Measurements from ENCODE around the gene CCR5.
"Not testable (repeated sequence)": the region's sequence is repeated elsewhere in the genome, so short reads cannot be mapped to it uniquely, and the experiment has no call there.

CCR5 gene

DNA sequence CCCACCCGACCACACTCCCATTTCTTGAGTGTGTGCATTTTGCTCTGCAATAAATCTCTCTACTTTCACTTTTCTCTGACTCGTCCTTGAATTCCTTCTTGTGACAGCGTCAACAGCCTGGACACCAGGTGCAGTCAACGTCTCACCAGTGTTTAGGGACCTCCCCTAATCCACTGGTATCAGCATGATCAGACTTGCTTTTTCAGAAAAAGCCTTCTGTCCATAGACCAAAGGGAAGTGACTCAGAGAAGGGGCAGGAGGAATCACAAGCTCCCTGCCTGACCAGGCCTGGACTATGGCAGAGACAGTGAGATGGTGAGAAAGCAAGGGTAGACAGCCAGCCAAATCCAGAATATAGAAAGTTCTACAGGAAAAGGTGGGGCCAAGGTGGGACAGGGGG lies 15.5 kb downstream of the CCR5 start:
- DNase-seq (ENCODE audit: low spot score) = no peak

DNA sequence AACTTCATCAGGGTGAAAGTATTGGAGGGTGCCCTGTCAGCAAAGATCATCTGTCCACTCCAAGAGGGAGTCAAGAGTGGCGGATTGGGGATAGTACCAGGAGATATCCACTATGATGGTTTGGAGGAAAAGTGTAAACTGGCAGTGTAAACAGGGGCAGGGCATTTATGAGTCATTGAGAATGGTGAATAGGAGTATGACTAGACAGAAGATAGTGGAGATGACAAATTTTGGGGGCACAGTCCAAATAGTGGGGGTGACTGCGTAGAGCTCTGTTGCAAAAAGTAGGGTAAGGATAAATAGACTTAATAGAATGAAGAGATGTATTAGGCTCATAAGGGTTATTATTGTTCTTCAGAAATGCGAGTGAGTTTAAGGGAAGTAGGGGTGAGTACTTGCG lies 18.1 kb downstream of the CCR5 start:
- not testable (repeated sequence) for DNase-seq (ENCODE audit: low spot score)

DNA sequence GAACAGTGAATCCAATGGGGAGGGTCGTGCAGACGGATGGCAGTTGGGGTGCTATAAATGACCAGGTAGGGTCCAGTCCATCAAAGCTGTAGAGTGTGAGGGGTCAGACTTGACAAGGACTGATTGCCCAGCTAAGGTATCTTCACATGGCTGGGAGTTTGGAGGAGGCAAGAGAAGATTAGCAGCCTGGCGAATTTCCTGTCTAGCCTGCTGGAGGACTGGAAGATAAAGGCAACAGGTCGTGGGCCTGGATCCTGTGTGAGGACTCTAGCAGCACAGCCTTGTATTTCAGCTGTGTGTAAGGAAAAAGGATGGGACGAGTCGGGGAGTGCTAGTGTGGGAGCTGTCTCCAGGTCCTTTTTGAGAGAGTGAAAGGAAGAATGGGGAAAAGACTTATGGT lies 18.6 kb downstream of the CCR5 start:
- no peak for DNase-seq (ENCODE audit: low spot score)

DNA sequence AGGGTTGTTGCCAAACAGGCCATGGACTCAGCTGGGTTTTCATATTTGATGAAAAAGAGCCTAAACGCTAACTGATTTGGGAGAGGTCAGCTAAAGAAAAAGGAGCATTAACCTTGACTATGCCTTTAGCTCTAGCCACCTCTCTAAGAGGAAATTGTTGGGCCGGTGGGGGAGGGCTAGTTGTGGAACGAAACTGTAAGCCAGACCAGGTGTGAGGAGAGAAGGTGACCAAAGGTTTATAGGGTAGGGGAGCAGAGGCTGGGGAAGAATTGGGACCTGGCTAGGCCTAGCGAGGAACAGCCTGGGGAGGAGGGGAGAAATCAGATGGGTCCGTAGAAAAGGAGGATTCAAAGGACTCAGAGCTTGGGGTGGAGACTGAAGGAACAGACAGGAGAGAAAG lies 20.8 kb downstream of the CCR5 start:
- DNase-seq (ENCODE audit: low spot score) = not testable (repeated sequence)

DNA sequence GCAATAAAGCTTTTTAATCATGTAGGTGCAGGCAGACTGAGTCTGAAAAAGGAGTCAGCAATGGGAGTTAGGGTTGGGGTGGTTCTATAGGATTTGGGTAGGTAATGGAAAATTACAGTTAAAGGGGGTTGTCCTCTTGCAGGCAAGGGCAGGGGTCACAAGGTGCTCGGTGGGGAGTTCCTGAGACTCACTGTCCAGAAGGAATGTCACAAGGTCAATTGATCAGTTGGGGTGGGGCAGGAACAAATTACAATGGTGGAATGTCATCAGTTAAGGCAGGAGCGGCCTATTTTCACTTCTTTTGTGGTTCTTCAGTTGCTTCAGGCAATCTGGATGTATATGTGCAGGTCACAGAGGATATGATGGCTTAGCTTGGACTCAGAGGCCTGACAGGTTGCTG lies 22.3 kb downstream of the CCR5 start:
- no peak for DNase-seq (ENCODE audit: low spot score)

DNA sequence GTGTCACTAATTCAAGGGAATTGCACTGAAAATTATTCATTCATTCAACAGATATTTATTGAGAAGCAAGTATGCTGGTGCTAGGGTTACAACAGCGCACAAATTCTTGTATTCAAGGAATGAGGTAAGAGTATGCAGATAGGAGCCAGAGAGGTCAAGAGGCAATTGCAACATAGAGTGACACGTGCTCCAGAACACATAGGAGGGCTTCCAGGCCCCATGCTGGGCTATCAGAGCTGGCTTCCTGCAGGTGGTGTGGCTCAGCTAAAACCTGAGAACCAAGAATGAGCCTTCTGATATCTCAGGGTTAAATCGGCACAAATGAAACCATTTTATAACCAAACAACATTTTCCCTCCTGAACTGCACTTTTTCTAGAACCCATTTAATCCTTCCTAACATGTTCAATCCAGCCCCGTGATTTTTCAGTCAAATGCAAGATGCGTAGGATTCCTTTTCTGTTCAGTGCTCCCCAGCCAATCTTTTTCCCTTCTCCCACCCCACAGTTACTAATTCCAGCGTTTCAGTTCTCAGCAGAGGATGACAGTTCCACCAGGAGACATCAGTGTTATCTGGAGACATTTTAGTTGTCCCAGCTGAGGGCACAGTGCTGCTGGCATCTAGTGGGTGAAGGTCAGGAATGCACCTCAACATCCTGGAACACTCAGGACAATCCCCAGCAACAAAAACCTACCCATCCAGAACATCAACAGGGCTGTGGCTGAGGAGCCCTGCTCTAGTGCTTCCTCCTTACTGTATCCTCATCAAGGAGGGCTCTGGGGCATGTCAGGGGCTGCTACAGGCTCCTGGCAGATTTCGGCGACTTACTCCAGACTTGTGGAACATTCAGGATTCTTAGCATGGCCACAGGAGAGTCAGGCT lies 23.0 kb downstream of the CCR5 start:
- no peak for DNase-seq (ENCODE audit: low spot score)

DNA sequence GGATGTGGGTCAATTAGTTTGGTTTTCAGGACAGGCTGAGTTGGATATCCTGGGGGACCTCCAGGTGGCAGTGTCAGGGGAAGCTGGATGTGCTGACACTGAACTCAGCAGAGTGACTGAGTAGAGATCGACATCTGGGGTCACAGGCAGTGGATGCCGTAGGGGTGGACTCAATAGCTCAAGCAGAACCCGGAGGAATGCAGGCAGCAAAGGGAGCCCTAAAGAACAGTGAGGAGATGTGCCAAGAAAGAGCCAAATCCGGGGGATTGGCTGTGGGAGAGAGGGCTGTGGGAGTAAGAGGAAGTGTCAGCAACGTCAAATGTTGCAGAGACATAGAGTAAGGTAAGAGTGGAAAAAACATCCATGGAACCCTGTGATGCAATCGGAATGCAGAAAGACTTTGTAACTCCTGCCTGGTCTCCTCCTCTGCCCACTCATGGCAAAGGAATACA lies 24.5 kb downstream of the CCR5 start:
- peak; percentile 26 for DNase-seq (ENCODE audit: low spot score)

DNA sequence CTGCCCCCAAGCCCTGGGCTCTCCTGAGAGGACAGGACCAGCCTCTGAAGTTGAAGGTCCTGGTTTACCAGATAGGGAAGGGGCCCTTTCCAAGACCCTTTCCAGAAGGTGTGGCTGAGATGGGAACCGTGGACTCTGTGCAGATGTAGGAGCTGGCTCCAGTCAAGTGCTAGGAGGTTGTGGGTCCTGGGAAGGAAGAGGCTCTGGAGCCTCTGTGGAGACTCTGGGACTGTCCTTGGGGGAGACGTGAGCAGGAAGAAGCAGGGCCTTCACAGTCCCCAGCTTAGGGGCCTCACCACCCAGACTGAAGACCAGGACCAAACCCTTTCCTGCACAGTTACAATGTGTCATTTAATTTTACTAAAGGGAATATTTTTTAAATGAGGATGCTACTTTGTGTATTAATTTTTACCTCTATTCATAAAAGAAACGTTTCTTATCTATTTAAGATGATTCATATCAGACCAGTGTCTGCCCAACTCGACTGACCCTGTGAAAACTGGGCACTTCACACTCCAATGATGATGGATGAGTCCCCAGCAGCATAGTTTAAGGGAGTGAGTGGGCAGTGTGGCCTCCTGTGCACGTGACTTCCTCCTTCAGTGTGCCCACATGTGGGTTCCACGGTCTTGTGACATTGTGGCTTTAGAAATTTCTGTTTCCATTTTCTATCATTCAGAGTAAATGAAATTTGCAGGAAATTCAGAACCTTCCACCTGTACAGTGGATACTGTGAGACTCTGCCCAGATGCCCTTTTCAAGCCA lies 25.2 kb downstream of the CCR5 start:
- DNase-seq (ENCODE audit: low spot score) = no peak

DNA sequence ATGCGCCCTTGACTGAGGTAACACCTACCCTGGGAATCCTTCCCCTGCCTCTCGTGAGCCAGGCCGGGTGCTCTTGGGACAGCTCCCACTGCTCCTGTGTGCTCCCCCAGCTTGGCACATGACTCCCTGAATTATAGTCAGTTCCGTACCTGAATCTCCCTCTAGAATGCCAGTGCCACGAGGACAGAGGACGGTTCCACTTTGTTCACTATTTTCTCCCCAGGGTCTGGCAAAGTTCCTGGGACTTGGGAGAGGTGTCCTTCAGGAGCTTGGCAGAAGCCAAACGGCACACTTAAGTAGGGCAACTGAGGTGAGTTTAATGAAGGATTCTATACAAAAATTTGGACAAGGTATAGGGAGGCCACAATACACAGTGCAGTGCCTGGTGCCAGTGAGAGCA lies 26.4 kb downstream of the CCR5 start:
- no peak for DNase-seq (ENCODE audit: low spot score)

DNA sequence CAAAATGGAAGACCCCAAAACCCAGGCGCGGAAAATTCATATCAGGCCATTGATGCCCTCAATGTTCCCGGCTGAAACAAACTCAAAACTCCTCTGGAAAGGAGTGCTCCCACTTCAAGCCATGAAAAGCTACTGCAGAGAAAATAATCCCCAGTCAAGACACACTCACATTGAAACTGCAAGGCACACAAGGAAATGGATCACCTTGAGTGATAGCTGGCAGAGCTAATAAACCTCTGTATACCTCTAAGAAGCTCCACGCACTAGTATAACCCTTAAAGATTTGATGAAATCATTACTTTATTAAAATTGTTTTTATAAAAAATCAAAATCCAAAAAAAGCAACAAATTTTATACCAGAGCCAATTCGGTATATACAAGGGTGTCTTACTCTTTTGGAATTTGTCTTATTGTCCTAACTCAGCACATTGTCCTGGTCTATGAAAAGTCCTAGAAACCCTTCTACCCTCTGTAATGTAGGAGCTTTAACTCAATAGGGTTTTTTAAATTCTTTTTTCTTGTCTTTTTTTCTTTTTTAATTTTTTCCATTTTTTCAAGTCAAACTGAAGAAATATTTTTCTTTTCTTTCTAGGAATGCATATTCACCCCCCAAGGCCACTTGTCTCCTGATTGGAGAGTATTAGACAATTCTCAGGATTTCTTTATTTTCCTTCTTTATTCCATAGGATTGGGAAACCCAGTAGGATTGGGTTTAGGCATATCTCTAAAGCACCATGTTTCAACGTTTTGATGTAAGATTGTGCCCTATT lies 27.6 kb downstream of the CCR5 start:
- DNase-seq (ENCODE audit: low spot score) = no peak

DNA sequence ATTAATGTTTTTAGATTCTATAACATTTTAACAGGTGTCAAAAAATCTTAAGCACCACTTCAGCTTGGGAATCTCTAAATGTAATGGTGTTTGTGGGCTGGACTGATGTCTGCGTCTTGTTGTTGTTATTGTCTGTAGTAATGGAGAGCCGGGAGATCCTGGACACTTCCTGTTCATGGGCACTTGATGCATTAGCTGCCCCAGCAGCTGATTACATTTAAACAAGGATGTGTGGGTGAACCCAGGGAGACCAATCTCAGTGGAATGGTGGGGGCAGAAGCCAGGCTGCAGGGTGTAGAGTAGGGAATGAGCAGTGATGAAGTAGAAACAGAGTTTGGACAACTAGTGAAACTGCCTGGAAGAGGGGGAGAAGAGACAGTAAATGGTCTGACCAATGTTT lies 28.4 kb downstream of the CCR5 start:
- DNase-seq (ENCODE audit: low spot score) = no peak

DNA sequence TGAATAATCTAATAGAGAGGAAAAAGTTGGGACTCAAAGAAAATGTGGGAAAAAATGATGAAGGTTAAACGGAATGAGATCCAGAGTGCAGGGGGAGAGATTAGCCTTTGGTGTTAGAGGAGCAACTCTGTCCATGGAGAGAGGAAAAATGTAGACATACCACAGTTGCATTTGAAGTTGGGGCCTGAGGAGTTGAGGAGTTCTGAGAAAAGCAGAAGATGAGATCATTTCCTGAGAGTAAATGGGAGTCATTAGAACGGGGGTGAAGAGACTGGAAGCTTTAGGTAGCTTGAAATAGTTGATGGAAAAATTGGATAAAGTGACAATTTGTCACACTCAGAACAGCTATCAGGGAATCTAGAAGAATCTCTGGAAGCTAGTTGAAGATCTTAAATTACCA lies 28.8 kb downstream of the CCR5 start:
- no peak for DNase-seq (ENCODE audit: low spot score)

DNA sequence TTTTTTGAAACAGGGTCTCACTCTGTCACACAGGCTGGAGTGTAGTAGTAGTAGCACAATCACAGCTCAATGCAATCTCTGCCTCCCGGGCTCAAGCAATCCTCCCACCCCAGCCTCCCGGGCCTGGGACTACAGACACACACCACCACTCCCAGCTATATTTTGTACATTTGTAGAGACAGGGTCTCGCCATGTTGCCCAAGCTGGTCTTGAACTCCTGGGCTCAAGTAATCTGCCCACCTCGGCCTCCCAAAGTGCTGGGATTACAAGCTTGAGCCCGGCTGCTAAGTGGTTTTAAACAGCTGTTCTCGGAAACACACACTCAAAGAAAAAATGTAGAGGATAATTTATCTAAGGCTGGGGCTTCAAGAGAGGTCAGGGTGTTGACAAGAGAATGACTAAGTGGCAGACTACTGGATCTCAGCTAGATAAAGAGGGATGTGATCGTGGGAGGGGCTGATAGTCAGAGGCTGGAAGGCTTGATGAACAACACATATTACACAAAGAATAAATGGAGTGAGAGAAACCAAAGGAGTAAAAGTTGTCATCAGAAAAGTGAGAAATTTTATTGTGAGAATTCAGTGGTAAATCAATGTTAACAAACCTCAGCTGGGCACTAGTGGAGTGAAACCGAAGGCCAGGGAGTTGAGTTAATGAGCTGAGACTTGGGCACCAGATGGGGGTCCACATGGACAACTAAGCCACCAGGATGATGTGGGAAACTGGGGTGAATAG lies 29.4 kb downstream of the CCR5 start:
- peak; percentile 38 for DNase-seq (ENCODE audit: low spot score)

DNA sequence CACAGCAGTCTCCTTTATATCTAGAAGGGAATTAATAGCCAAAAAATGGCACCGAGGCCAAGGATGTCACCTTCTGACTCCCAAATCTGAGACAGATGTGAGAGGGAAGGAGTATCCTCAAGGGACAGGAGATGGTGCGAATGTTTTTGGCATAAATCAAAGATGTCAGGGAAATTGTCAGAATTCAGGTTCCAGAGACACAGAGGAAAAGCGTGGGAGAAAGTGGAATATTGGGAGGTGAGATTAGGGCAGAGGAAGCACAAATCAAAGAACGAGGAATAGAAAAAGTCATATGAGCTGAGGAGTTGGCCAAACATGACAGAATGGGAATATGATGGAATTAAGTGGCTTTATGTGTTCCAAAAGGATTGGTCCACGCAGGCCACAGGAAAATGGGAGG lies 30.1 kb downstream of the CCR5 start:
- no peak for DNase-seq (ENCODE audit: low spot score)

DNA sequence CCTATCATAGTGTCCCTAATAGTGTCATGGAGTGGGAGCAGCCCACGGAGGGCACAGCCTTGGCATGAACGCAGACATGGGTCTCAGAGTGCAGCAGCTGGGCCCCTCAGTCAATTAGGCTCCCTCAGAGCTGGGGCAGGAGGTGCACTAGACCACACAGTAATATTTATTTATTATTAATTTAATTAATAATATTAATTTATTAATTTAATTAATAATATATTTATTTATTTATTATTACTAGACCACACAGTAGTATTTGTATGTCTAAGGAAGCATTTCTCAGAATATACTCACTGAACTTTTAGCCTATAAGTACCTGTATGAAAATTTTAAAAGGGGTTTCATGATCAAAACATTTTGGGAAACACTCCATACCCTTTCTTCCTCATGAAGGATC lies 30.8 kb downstream of the CCR5 start:
- DNase-seq (ENCODE audit: low spot score) = no peak

DNA sequence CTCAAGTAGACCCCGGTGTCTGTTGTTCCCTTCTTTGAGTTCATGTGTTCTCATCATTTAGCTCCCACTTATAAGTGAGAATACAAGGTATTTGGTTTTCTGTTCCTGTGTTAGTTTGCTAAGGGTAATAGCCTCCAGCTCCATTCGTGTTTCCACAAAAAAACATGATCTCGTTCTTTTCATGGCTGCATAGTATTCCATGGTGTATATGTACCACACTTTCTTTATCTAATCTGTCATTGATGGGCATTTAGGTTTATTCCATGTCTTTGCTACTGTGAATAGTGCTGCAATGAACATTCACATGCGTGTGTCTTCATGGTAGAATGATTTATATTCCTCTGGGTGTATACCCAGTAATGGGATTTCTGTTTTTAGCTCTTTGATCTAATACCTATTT lies 32.2 kb downstream of the CCR5 start:
- DNase-seq (ENCODE audit: low spot score) = not testable (repeated sequence)

DNA sequence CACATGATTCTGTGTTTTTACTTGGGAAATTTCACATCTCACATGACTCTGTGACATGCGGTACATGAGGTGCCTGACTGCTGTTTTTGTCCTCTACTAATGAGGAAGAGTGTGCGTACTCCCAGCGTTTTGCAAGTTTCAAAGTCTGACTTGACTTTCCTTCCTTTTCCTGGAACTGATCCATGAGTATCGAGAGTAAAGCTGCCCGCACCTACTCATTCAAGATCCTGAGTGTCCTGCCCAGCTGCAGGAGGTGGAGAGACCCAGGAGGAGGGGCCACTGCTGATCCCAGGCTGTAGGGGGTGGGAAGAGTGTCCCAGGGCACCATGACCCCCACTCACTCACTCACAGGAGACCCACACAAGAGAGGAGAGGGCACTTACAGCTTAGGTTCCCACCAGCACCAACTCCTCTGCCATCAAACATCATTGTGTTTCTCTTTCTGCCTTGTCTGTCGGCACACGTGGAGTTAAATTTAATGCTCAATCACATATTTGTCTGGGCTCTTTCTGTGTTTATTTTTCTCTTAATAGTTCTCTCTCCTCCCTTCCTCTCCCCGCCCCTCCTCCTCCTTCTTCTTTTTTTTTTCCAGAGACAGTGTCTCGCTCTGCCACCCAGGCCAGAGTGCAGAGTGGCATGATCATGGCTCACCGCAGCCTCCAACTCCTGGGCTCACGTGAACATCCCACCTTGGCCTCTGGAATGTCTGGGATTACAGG lies 34.7 kb downstream of the CCR5 start:
- no peak for DNase-seq (ENCODE audit: low spot score)

DNA sequence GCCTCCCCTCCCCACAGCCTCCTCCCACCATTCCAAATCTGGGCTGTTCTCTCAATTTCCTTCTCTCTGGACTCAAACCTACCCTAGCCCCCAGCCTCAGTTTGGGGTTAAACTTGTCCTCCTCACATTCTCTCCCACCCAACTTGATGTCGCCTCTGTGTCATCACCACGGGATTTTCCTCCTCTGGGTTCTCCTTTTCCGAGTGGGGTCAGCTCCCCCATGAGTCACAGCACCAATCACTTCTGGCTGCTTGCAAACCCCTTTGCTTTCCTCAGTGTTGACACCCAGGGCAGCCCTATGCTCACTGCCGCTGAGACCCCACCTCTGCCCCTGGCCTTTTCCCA lies 35.7 kb downstream of the CCR5 start:
- DNase-seq (ENCODE audit: low spot score) = no peak

DNA sequence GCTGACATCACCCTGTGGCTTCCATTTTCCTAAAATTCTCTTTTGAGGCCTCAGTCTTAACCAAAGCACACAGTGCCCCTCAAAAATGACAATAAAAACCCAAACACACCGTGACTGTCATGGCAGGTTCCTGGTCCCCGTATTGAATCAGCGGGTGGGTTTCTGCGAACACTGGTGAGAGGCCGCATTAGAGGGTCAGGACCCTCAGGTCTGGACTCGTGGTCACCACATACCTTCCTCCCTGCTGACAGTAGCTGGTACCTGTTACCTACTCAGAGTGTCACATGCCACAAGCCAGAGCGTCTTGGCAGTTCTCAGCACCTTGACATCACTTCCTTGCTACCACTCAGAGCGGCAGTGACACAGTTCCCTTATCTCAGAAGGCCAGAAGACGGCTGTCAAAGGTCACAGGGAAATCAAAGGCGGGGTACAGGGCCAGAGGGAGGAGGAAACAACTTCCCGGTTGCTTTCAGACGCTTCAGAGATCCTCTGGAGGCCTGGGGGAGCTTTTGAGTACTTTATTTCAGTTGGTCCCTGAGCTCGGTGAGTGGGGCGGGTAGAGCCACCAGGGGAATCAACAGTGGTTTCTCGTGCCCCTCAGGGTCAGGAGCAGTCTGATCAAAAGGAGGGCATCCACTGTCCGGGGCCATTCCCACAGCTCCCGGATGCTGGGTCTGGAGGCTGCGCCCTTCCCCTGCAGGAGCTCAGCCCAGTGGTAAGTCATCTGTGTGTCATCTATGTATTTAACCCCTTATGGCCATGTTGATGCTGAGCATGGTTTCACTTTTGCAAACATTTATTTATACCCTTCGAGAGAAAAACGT lies 36.3 kb downstream of the CCR5 start, which contains the start of the genes CCR5AS and CCRL2:
Gene CCR5AS, minus strand, starts transcription at position 279 of the 824 bp plus-strand sequence.
Gene CCRL2, plus strand, starts transcription at position 472 of the 824 bp plus-strand sequence. CDS start 821 bp downstream, outside the sequence.
- DNase-seq (ENCODE audit: low spot score) = peak; percentile 71

DNA sequence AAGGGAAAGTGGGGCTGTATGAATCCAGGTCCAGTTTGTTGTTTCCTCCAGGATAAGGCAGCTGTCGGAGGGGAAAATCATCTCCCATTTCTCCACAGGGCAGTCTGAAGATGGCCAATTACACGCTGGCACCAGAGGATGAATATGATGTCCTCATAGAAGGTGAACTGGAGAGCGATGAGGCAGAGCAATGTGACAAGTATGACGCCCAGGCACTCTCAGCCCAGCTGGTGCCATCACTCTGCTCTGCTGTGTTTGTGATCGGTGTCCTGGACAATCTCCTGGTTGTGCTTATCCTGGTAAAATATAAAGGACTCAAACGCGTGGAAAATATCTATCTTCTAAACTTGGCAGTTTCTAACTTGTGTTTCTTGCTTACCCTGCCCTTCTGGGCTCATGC lies 37.2 kb downstream of the CCR5 start:
- DNase-seq (ENCODE audit: low spot score) = no peak
